Measurements from ENCODE around the gene SERPINA10.
"Not testable (repeated sequence)": the region's sequence is repeated elsewhere in the genome, so short reads cannot be mapped to it uniquely, and the experiment has no call there.

SERPINA10 gene

DNA sequence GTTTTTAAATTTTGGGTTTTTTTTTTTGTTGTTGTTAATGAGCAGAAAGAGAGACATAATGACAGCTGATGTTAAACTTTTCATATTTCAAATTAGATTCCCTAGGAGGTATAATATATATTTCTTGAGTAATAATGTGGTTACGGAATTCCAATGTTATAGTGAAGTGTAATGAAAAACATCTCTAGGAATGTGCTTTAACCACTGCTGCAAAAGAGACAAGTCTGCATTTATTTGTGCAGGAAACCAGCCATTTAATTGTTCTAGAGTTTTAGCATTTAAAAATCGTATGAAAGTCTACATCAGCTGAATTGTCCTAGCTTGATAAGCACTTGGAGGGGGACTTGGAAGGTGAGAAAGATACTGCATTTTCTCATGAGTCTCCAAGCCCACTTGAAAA lies 14.3 kb downstream of the SERPINA10 start:
- DNase-seq, result no peak

DNA sequence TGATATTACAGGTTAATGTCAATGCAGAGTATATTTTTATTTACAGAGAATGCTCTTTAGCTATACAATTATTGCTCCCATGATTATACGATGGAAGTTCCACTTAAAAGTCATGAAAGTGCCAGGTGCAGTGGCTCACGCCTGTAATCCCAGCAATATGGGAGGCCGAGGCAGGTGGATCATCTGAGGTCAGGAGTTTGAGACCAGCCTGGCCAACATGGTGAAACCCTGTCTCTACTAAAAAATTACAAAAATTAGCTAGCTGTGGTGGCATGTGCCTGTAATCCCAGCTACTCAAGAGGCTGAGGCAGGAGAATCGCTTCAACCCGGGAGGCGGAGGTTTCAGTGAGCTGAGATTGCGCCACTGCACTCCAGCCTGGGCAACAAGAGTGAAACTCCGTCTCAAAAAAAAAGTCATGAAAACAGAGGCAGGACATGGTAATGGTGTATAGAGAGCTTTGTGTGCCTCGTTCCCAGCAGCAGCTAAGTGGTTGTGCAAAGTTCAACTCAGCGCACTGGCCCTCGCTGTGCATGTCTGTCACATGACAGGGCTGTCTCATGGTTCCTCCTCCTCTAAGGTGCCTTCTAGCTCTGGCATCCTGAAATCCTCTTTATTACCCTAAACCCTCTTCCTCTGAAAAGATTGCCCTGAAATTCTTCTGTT lies 16.0 kb downstream of the SERPINA10 start:
- not testable (repeated sequence) for DNase-seq

DNA sequence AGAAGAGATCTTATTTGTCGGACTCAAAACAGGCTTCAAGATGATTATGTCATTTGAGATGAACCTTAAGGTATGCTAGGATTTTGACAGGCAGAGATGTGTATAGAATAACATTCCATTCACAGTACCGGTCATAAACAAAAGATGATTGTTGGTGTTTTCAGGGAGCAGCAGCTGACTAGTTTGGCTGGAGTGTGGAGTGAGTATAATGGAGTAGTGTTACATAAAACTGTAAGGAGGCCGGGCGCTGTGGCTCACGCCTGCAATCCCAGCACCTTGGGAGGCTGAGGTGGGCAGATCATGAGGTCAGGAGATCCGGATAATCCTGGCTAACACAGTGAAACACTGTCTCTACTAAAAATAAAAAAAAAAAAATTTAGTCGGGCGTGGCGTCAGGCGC lies 23.9 kb downstream of the SERPINA10 start:
- DNase-seq, result no peak

DNA sequence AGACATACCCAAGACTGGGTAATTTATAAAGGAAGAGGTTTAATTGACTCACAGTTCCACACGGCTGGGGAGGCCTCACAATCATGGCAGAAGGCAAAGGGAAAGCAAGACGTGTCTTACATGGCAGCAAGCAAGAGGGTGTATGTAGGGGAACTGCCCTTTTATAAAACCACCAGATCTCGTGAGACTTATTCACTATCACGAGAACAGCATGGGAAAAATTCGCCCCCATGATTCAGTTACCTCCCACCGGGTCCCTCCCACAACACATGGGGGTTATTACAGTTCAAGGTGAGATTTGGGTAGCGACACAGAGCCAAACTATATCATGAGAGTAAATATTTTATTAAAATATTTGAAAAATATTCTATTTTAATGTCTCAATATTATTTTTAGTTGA lies 24.5 kb downstream of the SERPINA10 start:
- DNase-seq, result not testable (repeated sequence)

DNA sequence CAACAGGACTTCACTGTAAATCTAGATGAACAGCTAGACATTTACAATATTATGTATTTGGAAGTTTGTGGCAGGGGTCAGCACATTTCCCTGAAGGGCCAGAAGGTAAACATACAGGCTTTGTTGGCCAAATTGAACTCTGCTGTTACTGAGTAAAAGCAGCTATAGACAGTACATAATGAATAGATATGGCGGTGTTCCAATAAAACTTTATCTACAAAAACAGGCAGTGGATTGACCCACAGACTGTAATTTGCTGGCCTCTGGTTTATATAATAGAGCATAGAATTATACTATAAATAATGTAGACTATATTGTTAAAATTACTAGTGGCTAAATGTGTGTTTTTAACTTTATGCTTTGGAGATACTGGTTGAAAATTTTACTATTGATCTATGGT lies 25.7 kb downstream of the SERPINA10 start:
- DNase-seq, result no peak

DNA sequence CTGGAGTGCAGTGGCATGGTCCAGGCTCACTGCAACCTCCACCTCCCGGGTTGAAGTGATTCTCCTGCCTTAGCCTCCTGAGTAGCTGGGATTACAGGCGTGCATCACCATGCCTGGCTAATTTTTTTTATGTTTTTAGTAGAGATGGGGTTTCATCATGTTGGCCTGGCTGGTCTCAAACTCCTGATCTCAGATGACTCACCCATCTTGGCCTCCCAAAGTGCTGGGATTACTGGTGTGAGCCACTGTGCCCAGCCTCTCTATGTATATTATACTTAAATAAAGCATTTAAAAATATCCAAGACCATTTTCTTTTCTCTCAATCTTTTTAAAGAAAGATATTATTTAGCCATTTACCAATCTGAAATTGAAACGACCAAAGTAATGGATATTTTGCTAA lies 28.9 kb downstream of the SERPINA10 start:
- not testable (repeated sequence) for DNase-seq

DNA sequence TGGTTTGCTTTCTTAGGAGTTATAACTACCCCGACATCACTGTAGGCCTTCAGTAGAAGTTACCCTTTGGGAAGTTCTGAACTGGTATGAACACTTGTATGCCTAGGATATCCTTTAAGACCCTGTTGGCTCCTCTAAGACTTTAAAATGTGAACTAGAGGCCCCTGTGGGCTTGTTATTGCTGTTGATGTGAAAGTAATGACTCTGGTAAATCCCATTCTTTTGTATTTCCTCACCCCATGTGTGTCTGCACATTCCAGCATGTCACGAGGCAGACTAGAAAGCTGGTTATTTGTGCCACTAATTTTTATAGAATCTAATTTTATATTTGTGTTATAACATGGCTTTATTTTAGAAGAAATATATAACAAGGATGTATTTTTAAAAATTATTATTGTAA lies 48.9 kb downstream of the SERPINA10 start:
- no peak for DNase-seq

DNA sequence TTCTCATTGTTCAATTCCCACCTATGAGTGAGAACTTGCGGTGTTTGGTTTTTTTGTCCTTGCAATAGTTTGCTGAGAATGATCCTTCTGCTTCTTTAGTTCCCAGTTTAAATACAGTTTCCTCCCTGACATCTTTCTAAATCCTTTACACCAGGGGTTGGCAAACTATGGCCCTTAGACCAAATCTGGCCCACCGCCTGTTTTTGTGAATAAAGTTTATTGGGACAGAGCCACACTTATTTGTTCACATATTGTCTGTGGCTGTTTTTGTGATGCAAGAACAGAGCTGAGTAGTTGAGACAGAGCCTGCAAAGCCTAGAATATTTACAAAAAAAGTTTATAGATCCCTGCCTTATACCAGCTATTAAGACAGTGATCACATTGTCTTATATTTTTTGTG lies 53.7 kb downstream of the SERPINA10 start:
- DNase-seq, result no peak

DNA sequence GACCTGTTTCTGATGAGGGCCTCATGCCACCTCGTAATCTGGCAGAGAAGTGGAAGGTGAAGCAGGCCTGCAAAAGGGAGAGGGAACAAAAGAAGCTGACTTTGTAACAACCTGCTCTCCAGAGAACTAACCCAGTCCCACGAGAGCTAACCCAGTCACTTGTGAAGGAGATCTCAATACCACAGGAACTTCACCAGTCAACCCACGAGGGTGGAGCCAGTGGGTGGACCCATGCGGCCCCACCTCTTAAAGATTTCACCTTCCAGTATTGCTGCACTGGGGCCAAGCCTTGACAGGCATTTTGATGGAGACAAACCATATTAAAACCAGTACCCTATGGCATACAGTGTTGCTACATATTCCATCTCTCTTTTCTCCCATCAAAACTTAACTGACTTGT lies 55.1 kb downstream of the SERPINA10 start:
- no peak for DNase-seq

DNA sequence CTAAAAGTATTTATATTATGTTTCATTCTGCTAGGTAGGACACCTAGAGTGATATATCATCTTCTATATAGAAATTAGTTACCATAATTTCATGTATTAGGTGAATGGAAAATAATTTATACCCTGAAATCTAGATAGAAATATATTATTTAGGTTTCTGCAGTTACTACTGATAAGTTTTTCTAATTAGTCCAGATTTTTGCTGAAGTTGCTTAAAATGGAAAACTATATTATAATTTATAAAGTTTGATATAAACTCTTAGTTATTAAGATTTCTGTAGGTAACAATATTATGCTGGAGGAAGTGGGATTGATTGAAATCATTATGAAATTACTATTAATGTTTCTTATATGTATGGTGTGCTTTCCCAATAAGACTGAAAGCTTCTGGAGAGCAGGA lies 56.0 kb downstream of the SERPINA10 start:
- no peak for DNase-seq

Measured in NCI-H82 (cell line).